Loucy (cell line): ENCODE results near the gene XXYLT1.

ENCODE experiments used
- H2AFZ ChIP-seq: fragments of 200-600 bp; sonication (generic); 2 replicates; pipeline ENCODE4 v1.6.0; 2016; ENCODE audit warnings: antibody characterized with exemption, mild to moderate bottlenecking, low read length, moderate library complexity
- H3F3A ChIP-seq: fragments of 200-600 bp; 2 replicates; pipeline ENCODE4 v1.6.0; 2016; ENCODE audit warnings: antibody characterized with exemption, low read depth, mild to moderate bottlenecking
- H3K27me3 ChIP-seq: fragments of 200-600 bp; sonication (generic); 2 replicates; pipeline ENCODE4 v1.6.1; 2014; ENCODE audit warnings: low read length, mild to moderate bottlenecking; ENCODE audit not compliant: insufficient read depth, poor library complexity, severe bottlenecking
- H3K36me3 ChIP-seq: fragments of 200-600 bp; sonication (generic); 2 replicates; pipeline ENCODE4 v1.6.1; 2016; ENCODE audit warnings: low read length; ENCODE audit not compliant: insufficient read depth
- H3K4me1 ChIP-seq: fragments of 200-600 bp; sonication (generic); 2 replicates; pipeline ENCODE4 v1.5.1; 2014; ENCODE audit warnings: low read length, mild to moderate bottlenecking; ENCODE audit not compliant: insufficient read depth, poor library complexity, severe bottlenecking
- H3K4me2 ChIP-seq: fragments of 200-600 bp; sonication (generic); 2 replicates; pipeline ENCODE4 v1.6.0; 2014; ENCODE audit warnings: antibody characterized with exemption, low read length, low read depth, mild to moderate bottlenecking; ENCODE audit not compliant: poor library complexity, severe bottlenecking
- H3K4me3 ChIP-seq: fragments of 200-600 bp; sonication (generic); 2 replicates; pipeline ENCODE4 v1.5.1; 2014; ENCODE audit warnings: low read length, mild to moderate bottlenecking, mixed read lengths; ENCODE audit not compliant: poor library complexity, severe bottlenecking
- H3K79me2 ChIP-seq: fragments of 200-600 bp; sonication (generic); 2 replicates; pipeline ENCODE4 v1.6.1; 2014; ENCODE audit warnings: low read length; ENCODE audit not compliant: insufficient read depth
- H3K9ac ChIP-seq: fragments of 200-600 bp; sonication (generic); 2 replicates; pipeline ENCODE4 v1.6.0; 2014; ENCODE audit warnings: mild to moderate bottlenecking, low read depth, low read length, moderate library complexity; ENCODE audit not compliant: poor library complexity, severe bottlenecking
- H3K9me2 ChIP-seq: fragments of 200-600 bp; sonication (generic); replicated peaks from 2 replicates; pipeline ENCODE4 v1.6.1; 2016; ENCODE audit warnings: low read depth, low read length, mixed read lengths
- H3K9me3 ChIP-seq: fragments of 200-600 bp; sonication (generic); 2 replicates; pipeline ENCODE4 v1.6.1; 2014; ENCODE audit warnings: mild to moderate bottlenecking, antibody characterized with exemption, low read length, low read depth; ENCODE audit not compliant: insufficient read depth
- H4K20me1 ChIP-seq: fragments of 200-600 bp; sonication (generic); 2 replicates; pipeline ENCODE4 v1.6.0; 2014; ENCODE audit warnings: antibody characterized with exemption, low read length, mild to moderate bottlenecking; ENCODE audit not compliant: insufficient read depth, poor library complexity, severe bottlenecking
- CTCF ChIP-seq: fragments of 200-600 bp; sonication (generic); conservative IDR thresholded peaks from 2 replicates; pipeline ENCODE4 v1.5.1; 2014; ENCODE audit warnings: mild to moderate bottlenecking, antibody characterized with exemption, low read length
- EZH2phosphoT487 ChIP-seq: fragments of 200-600 bp; IDR thresholded peaks from 2 replicates; pipeline ENCODE4 v1.6.1; 2018; ENCODE audit warnings: antibody characterized with exemption, mild to moderate bottlenecking, moderate library complexity, borderline replicate concordance

Gene XXYLT1

GRCh38 chr3:195065864-195066185 is 205.1 kb downstream of the XXYLT1 start:
- no peaks in the 10 kb centered on the region for H3F3A ChIP-seq
- H3K9me3 ChIP-seq = no peaks in the 10 kb centered on the region
- no peak overlapping the region for H3K4me2 ChIP-seq
- H3K36me3 ChIP-seq = peaks cover 48% of the 10 kb centered on the region; the same call in 1 of the 2 replicates
- H3K27me3 ChIP-seq = no peaks in the 10 kb centered on the region
- no peaks in the 10 kb centered on the region for H3K79me2 ChIP-seq
- no peaks in the 10 kb centered on the region for H4K20me1 ChIP-seq
- H3K4me3 ChIP-seq = no peak overlapping the region
- peaks cover 7% of the 10 kb centered on the region for H3K4me1 ChIP-seq
- no peak overlapping the region for H2AFZ ChIP-seq
- no peak overlapping the region for H3K9ac ChIP-seq
- H3K9me2 ChIP-seq = no peaks in the 10 kb centered on the region
- no peak for TF ChIP-seq EZH2phosphoT487
- TF ChIP-seq CTCF = no peak

- TF ChIP-seq EZH2phosphoT487 (no peak), CTCF (no peak)
- peaks cover 45% of the 10 kb centered on the region; the same call in 1 of the 2 replicates for H3K36me3 ChIP-seq
- H3K4me3 ChIP-seq = no peak overlapping the region
- H3K4me1 ChIP-seq = peaks cover 7% of the 10 kb centered on the region
- no peaks in the 10 kb centered on the region for H3K9me2 ChIP-seq
- no peaks in the 10 kb centered on the region for H3K9me3 ChIP-seq
- no peaks in the 10 kb centered on the region for H3F3A ChIP-seq
- H3K79me2 ChIP-seq = no peaks in the 10 kb centered on the region
- no peak overlapping the region for H3K9ac ChIP-seq
- H2AFZ ChIP-seq = no peak overlapping the region
- H3K4me2 ChIP-seq = no peak overlapping the region
- H4K20me1 ChIP-seq = no peaks in the 10 kb centered on the region
- no peaks in the 10 kb centered on the region for H3K27me3 ChIP-seq
Measured at GRCh38 chr3:195065142-195065863, 205.7 kb downstream of the XXYLT1 start.

GRCh38 chr3:195064300-195064931 is 206.5 kb downstream of the XXYLT1 start:
- Histone ChIP-seq H3K9ac (no peak overlapping the region), H3K36me3 (peaks cover 36% of the 10 kb centered on the region; the same call in 1 of the 2 replicates)

More at GRCh38 chr3:195064300-195064931, 206.5 kb downstream of the XXYLT1 start:
- Histone ChIP-seq H3K4me2 (no peak overlapping the region), H3K4me3 (no peak overlapping the region), H3F3A (no peaks in the 10 kb centered on the region), H3K9me2 (no peaks in the 10 kb centered on the region), H4K20me1 (no peaks in the 10 kb centered on the region), H2AFZ (no peak overlapping the region), H3K9me3 (no peaks in the 10 kb centered on the region), H3K27me3 (no peaks in the 10 kb centered on the region), H3K4me1 (peaks cover 7% of the 10 kb centered on the region), H3K79me2 (no peaks in the 10 kb centered on the region)
- TF ChIP-seq EZH2phosphoT487 (no peak), CTCF (no peak)
